Measurements from ENCODE around the gene SYDE1.

- TF ChIP-seq CTCF (IDR thresholded peaks at IDR 0.05) (no peak), POLR2AphosphoS5 (IDR thresholded peaks at IDR 0.05; ENCODE audit: low read depth, low read length) (no peak), REST (IDR thresholded peaks at IDR 0.05; ENCODE audit: insufficient read depth in 1 of 2, low read depth in 2 of 2, low read length in 1 of 2) (no peak)
Measured at GRCh38 chr19:15144046-15144646, 36.9 kb downstream of the SYDE1 start.
